Right lobe of liver (tissue), 6 donors: ENCODE results near the gene DYNLL1. TPM values are rescaled to one million over a fixed set of nuclear protein-coding genes. Genes with fewer than 3 reads are reported as not detected.

Experiments used
- ATAC-seq, 4 donors: fragments of 200-7000 bp; cut with Tn5 transposase; one replicate each; pipeline ENCODE4 v1.9.1; 2020; ENCODE audit warnings: mild to moderate bottlenecking in 4 of 4, moderate library complexity in 4 of 4
- DNase-seq, 3 donors: peaks; one replicate each; pipeline ENCODE4 v3.0.0-alpha.2; 2020
- H3K27ac ChIP-seq, 3 donors: fragments of 200-600 bp; one replicate each; pipeline ENCODE4 v1.8.0; 2022
- H3K27me3 ChIP-seq, 2 donors: fragments of 200-600 bp; one replicate each; pipeline ENCODE4 v1.8.0; 2022
- H3K36me3 ChIP-seq, 4 donors: fragments of 200-600 bp; sonication (generic) in 1 of 4; one replicate each; pipeline versions ENCODE4 v1.5.1 to v1.8.0; 2017 to 2022; ENCODE audit warnings: control low read depth in 1 of 4
- H3K4me1 ChIP-seq, 4 donors: fragments of 200-600 bp; sonication (generic) in 1 of 4; one replicate each; pipeline versions ENCODE4 v1.5.1 to v1.8.0; 2017 to 2022; ENCODE audit warnings: control low read depth in 1 of 4
- H3K4me3 ChIP-seq, 3 donors: fragments of 200-600 bp; one replicate each; pipeline ENCODE4 v1.8.0; 2022
- H3K9me3 ChIP-seq, 4 donors: fragments of 200-600 bp; sonication (generic) in 1 of 4; one replicate each; pipeline versions ENCODE4 v1.5.1 to v1.8.0; 2017 to 2022; ENCODE audit warnings: control low read depth in 1 of 4
- POLR2A ChIP-seq: fragments of 450-650 bp; IDR thresholded peaks from one replicate; pipeline ENCODE4 v1.6.1; 2017; ENCODE audit warnings: antibody characterized with exemption, mild to moderate bottlenecking
- WGBS: methylation state at CpG from one replicate; pipeline ENCODE4 v1.1.6; 2018; ENCODE audit warnings: low coverage, low lambda C conversion rate; ENCODE audit not compliant: insufficient coverage; ENCODE audit errors: missing lambda C conversion rate; 5-methylcytosine and 5-hydroxymethylcytosine counted together
- intact Hi-C, 2 donors: fragments of 100-400 bp; cut with DNase I; formaldehyde crosslinking; loops; one replicate each; pipeline versions ENCODE4 v1.11.2 to v1.14.1; 2022
- total RNA-seq, 6 experiments: library from RNA; depleted of rRNA in 2 of 6; stranded (reverse); fragments of >200 nt in 2 of 6; fragmentation: NEBNext Ultra II Directional in 3 of 6; extraction: Animal tissue kit (Norgen Biotek cat#: 25700) in 3 of 6; gene quantifications; one replicate each; pipeline versions ENCODE4 v1.1.0 to v1.2.4, GENCODE V29; 2016 to 2023
- TF ChIP-seq, protein P1 (sequence below), 4 donors: fragments of 200-600 bp in 3 of 4; fragments of 450-650 bp in 1 of 4; IDR thresholded peaks; one replicate each; pipeline versions ENCODE4 v1.5.1 to v1.8.0; 2016 to 2022; ENCODE audit warnings: antibody characterized with exemption in 4 of 4, mild to moderate bottlenecking in 2 of 4
- donor health status: DM: no; HTN: yes; CAD: no.
- donor health status: DM: no; HTN: no; CAD: no.
- donor health status: DM: no; HTN: no; CAD: no.
- donor health status: DM: no; HTN: yes; CAD: no.
- donor health status: DM: no; HTN: yes; CAD: no.

The DYNLL1 gene
- total RNA-seq, 6 experiments from 2014 or later: 85.0 to 189 (median 164) TPM

DNA sequence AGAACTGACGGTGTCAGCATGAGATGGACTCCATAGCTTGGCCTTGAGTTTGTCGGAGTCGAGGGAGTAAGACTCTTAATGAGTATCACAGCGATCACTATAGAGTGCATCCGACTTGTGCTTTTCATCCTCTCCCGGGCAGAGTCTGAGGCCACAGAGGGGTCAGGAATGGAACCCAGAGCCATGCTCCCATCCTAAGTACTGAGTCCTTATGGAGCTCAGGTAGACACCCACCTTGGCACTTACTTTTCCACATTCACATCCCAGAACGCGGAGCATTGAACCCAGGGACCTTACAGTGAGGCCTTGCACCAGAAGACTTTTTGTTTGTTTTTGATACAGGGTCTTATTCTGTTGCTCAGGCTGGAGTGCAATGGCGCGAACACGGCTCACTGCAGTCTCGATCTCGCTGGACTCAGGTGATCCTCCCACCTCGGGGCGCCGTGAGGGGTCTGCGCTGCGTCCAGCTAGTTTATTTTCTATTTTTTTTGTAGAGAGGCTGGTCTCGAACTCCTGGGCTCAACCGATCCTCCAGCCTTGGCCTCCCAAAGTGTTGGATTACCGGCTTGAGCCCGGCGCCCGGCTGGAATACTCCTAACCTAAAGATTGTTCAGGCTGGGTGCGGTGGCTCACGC, 25.6 kb upstream of the DYNLL1 start:
- no peaks in the 10 kb centered on the region for H3K27me3 ChIP-seq
- H3K4me3 ChIP-seq: peak overlapping the region; percentile 84 to 89 (median 88)
- peaks cover 0 to 32% (median 0%) of the 10 kb centered on the region in 4 donors for H3K4me1 ChIP-seq
- peaks cover 0 to 4% (median 3%) of the 10 kb centered on the region in 4 donors for H3K36me3 ChIP-seq
- WGBS: 82% methylated on average over 11 of the region's 26 CpGs
- ATAC-seq (peak; percentile 16 to 31 (median 28)), DNase-seq (no peak)
- TF ChIP-seq POLR2A: no peak
- TF ChIP-seq, protein P1, sequence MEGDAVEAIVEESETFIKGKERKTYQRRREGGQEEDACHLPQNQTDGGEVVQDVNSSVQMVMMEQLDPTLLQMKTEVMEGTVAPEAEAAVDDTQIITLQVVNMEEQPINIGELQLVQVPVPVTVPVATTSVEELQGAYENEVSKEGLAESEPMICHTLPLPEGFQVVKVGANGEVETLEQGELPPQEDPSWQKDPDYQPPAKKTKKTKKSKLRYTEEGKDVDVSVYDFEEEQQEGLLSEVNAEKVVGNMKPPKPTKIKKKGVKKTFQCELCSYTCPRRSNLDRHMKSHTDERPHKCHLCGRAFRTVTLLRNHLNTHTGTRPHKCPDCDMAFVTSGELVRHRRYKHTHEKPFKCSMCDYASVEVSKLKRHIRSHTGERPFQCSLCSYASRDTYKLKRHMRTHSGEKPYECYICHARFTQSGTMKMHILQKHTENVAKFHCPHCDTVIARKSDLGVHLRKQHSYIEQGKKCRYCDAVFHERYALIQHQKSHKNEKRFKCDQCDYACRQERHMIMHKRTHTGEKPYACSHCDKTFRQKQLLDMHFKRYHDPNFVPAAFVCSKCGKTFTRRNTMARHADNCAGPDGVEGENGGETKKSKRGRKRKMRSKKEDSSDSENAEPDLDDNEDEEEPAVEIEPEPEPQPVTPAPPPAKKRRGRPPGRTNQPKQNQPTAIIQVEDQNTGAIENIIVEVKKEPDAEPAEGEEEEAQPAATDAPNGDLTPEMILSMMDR (IDR thresholded peaks at IDR 0.05): no peak
- no peaks in the 10 kb centered on the region for H3K9me3 ChIP-seq
- peak overlapping the region; percentile 76 to 92 (median 83) for H3K27ac ChIP-seq
- intact Hi-C loops: no loop called here

DNA sequence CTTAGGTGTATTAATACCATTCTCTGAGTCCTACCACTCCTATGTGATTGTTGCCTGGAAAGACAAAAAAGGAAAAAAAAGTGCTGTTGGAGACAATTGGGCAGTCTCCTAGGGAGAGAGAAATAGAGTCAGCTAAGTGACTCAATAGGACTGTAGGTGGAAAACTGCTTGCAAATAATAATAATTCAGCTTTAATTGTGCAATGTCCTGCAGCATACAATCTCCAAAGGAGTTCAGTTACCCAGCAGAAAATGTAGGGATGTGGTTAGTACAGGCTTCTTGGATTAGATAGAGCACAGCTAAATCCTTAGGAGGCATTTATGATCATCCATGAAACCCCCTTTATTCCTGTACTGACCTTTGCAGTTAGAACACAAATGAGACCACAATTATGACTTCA, 23.4 kb upstream of the DYNLL1 start:
- Histone ChIP-seq H3K27ac (no peak overlapping the region), H3K27me3 (no peaks in the 10 kb centered on the region), H3K9me3 (no peaks in the 10 kb centered on the region), H3K4me3 (no peak overlapping the region), H3K4me1 (peaks cover 0 to 21% (median 0%) of the 10 kb centered on the region in 4 donors), H3K36me3 (no peaks in the 10 kb centered on the region)
- TF ChIP-seq, protein P1 (IDR thresholded peaks at IDR 0.05): no peak
- TF ChIP-seq POLR2A: no peak
- intact Hi-C loops: no loop called here
- DNase-seq (no peak), ATAC-seq (no peak)

DNA sequence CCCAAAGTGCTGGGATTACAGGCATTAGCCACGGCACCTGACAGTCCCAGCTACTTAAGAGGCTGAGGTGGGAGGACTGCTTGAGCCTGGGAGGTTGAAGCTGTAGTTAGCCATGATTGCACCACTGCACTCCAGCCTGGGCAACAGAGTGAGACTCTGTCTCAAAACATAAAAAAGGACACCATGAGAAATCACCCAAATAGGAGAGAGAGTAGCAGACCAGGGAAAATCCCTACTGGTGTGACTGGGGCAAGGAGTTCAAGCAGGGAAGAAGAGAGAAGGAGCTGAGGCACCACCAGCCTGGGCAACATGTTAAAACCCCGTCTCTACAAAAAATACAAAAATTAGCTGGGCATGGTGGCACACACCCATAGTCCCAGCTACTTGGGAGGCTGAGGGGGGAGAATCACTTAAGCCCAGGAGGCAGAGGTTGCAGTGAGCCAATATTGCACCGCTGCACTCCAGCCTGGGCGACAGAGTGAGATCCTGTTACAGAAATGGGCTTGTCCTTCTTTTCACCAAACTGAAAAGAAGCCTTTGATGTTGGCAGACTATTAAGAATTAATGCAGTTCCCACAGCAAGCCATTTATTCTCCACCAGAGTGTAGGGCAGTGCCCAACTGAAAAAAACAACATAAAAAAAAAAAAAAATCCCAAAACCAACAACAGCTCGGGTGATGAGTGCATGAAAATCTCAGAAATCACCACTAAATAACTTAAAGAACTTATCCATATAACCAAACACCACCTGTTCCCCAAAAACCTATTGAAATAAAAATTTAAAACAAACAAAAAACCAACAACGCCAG, 21.9 kb upstream of the DYNLL1 start:
- Histone ChIP-seq H3K9me3 (no peaks in the 10 kb centered on the region), H3K36me3 (no peaks in the 10 kb centered on the region), H3K27me3 (no peaks in the 10 kb centered on the region), H3K4me3 (no peak overlapping the region), H3K27ac (no peak overlapping the region), H3K4me1 (peaks cover 0 to 13% (median 0%) of the 10 kb centered on the region in 4 donors)
- intact Hi-C loops: no loop called here
- TF ChIP-seq, protein P1 (IDR thresholded peaks at IDR 0.05): no peak
- no peak for TF ChIP-seq POLR2A
- ATAC-seq (no peak), DNase-seq (no peak)
- WGBS: 74% methylated on average over 4 of the region's 6 CpGs

DNA sequence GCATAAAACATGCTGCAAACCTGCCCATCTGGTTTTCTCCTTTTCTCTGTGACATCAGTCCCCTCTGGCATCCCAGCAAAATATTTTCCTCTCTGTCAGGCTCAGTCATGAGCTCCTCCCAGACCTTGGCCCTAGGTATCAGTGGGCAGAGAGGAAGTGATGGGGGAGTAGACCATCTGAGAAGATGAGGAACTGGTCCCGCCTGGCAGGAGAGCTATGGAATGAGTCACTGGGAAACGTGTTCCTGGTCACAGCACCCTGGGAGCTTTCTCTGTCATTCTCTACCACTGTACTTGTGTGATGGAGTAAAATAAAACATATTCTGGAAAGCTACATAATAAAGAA, 21.3 kb upstream of the DYNLL1 start:
- no peak overlapping the region for H3K4me3 ChIP-seq
- no peak overlapping the region for H3K27ac ChIP-seq
- DNase-seq (peak in 1 of 3 donors; percentile 27), ATAC-seq (peak in 1 of 4 donors; percentile 46)
- WGBS: 20% methylated on average over 2 of the region's 2 CpGs
- H3K27me3 ChIP-seq: no peaks in the 10 kb centered on the region
- no peaks in the 10 kb centered on the region for H3K9me3 ChIP-seq
- H3K4me1 ChIP-seq: peaks cover 0 to 13% (median 0%) of the 10 kb centered on the region in 4 donors
- no peak for TF ChIP-seq POLR2A
- TF ChIP-seq, protein P1 (IDR thresholded peaks at IDR 0.05): no peak
- intact Hi-C loops: no loop called here
- H3K36me3 ChIP-seq: no peaks in the 10 kb centered on the region
